ENCODE results near the gene NTMT1.

Gene NTMT1

DNA sequence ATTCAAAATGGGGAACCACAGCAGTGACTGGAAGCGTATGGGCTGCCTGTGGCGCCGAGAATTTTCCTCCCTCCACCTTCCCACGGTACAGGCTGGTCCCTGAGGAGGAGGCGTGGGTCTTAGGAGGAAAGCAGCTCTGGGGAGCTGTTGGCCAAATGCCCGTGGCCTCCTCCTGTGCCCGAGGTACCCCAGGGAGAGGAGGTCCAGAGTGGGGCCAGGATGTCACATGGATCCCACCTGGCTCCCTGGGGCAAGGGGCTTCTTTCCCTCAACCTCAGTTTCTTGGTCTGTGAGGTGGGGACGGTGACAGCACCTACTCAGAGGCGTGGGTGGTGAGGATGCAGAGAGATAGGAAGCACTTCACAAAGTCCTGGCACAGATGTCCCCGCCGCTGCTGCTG is 56.0 kb downstream of the NTMT1 start:
- Histone ChIP-seq H3K4me1 (ENCODE audit: control insufficient read depth in 1 of 2, insufficient read depth in 1 of 2, low read depth in 1 of 2, low read length in 1 of 2) (no peaks in the 10 kb centered on the region), H3K36me3 (no peaks in the 10 kb centered on the region), H3K27ac (no peak overlapping the region), H3K27me3 (peaks cover 39% of the 10 kb centered on the region), H3K4me3 (ENCODE audit: low read depth in 1 of 2, low read length in 1 of 2) (no peak overlapping the region), H3K9me3 (no peaks in the 10 kb centered on the region)
- TF ChIP-seq CTCF (IDR thresholded peaks at IDR 0.05): no peak

- H3K4me1 ChIP-seq (ENCODE audit: control insufficient read depth in 1 of 2, insufficient read depth in 1 of 2, low read depth in 1 of 2, low read length in 1 of 2): no peaks in the 10 kb centered on the region
- peaks cover 34% of the 10 kb centered on the region for H3K27me3 ChIP-seq
- TF ChIP-seq CTCF (IDR thresholded peaks at IDR 0.05): no peak
- H3K9me3 ChIP-seq: no peaks in the 10 kb centered on the region
- H3K27ac ChIP-seq: no peak overlapping the region
- no peak overlapping the region for H3K4me3 ChIP-seq (ENCODE audit: low read depth in 1 of 2, low read length in 1 of 2)
- no peaks in the 10 kb centered on the region for H3K36me3 ChIP-seq
Observed at GRCh38 chr9:129682381-129682780, 56.4 kb downstream of the NTMT1 start.

DNA sequence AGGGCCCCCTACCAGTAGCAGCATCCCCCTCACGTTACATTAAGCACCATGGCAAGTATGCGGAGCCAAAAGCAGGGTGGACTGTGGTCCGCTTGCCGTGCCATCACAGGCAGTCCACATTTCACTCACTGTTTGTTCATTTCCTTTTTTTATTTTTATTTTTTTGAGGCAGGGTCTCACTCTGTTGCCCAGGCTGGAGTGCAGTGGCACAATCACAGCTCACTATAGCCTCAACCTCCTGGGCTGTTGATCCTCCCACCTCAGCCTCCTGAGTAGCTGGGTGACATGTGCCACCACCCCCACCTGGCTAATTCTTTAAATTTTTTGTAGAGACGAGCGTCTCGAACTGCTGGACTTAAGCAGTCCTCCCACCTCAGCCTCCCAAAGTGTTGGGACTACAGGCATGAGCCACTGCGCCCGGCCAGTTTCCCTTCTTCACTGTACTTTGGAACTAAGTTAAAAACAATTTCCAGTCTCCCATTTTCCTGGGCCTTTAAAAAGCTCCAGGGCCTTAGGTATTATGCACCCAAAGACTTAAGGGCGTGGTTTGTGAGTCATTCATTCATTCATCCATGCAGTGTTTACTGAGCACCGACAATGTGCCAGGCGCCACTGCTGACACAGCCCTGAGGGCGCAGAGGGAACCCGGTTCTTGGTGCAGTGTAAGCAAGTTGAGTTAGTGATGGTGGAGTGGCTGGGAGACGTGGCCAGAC is 59.4 kb downstream of the NTMT1 start:
- no peak overlapping the region for H3K4me3 ChIP-seq (ENCODE audit: low read depth in 1 of 2, low read length in 1 of 2)
- no peaks in the 10 kb centered on the region for H3K4me1 ChIP-seq (ENCODE audit: control insufficient read depth in 1 of 2, insufficient read depth in 1 of 2, low read depth in 1 of 2, low read length in 1 of 2)
- H3K27ac ChIP-seq: no peak overlapping the region
- no peak for TF ChIP-seq CTCF (IDR thresholded peaks at IDR 0.05)
- no peaks in the 10 kb centered on the region for H3K9me3 ChIP-seq
- H3K36me3 ChIP-seq: no peaks in the 10 kb centered on the region
- peaks cover 22% of the 10 kb centered on the region for H3K27me3 ChIP-seq

All from neutrophil (primary cell).